IPS-NIHi7 (cell line): ENCODE data around the gene RYR1.
"Not testable (repeated sequence)": the region's sequence is repeated elsewhere in the genome, so short reads cannot be mapped to it uniquely, and the experiment has no call there.

Source experiments
- DNase-seq: peaks from one replicate; pipeline ENCODE4 v3.0.0; 2012; ENCODE audit warnings: mixed read lengths; ENCODE audit errors: extremely low spot score

RYR1 gene

GRCh38 chr19:38513762-38514167 lies 80.3 kb downstream of the RYR1 start:
- DNase-seq = no peak

- DNase-seq = peak; percentile 94
These were observed 81.5 kb downstream of the RYR1 start for GRCh38 chr19:38514812-38515633.

- DNase-seq = no peak
These were observed 82.4 kb downstream of the RYR1 start for GRCh38 chr19:38515896-38516295.

GRCh38 chr19:38516802-38517201 lies 83.3 kb downstream of the RYR1 start:
- DNase-seq = no peak

- no peak for DNase-seq
These were observed 83.8 kb downstream of the RYR1 start for GRCh38 chr19:38517321-38517720.

- not testable (repeated sequence) for DNase-seq
These were observed 84.5 kb downstream of the RYR1 start for GRCh38 chr19:38517980-38518379.

- DNase-seq = no peak
These were observed 85.7 kb downstream of the RYR1 start for GRCh38 chr19:38519168-38519567.

- no peak for DNase-seq
These were observed 86.5 kb downstream of the RYR1 start for GRCh38 chr19:38519988-38520387.

- no peak for DNase-seq
These were observed 89.4 kb downstream of the RYR1 start for GRCh38 chr19:38522915-38523314.

- no peak for DNase-seq
These were observed 89.8 kb downstream of the RYR1 start for GRCh38 chr19:38523319-38523718.

GRCh38 chr19:38524369-38524768 lies 90.9 kb downstream of the RYR1 start:
- DNase-seq = no peak

GRCh38 chr19:38524994-38525634 lies 91.6 kb downstream of the RYR1 start:
- DNase-seq = no peak

GRCh38 chr19:38526430-38526829 lies 92.9 kb downstream of the RYR1 start:
- DNase-seq = no peak

- peak; percentile 77 for DNase-seq
These were observed 94.1 kb downstream of the RYR1 start for GRCh38 chr19:38527466-38528136.

GRCh38 chr19:38528213-38528755 lies 94.8 kb downstream of the RYR1 start:
- no peak for DNase-seq

- no peak for DNase-seq
These were observed 95.4 kb downstream of the RYR1 start for GRCh38 chr19:38528931-38529330.

GRCh38 chr19:38531515-38531914 lies 98.0 kb downstream of the RYR1 start:
- no peak for DNase-seq

GRCh38 chr19:38532939-38533338 lies 99.4 kb downstream of the RYR1 start:
- DNase-seq = no peak

GRCh38 chr19:38534574-38534973 lies 101.1 kb downstream of the RYR1 start:
- no peak for DNase-seq

- DNase-seq = no peak
These were observed 101.7 kb downstream of the RYR1 start for GRCh38 chr19:38535212-38535611.

- DNase-seq = no peak
These were observed 103.8 kb downstream of the RYR1 start for GRCh38 chr19:38537071-38537936.
